GM21576 (cell line): ENCODE data around the gene FBXO31.

Experiments used
- ATAC-seq: cut with Tn5 transposase; IDR thresholded peaks from one replicate; pipeline ENCODE4 v1.9.1; 2021; ENCODE audit warnings: mild to moderate bottlenecking, moderate library complexity; ENCODE audit not compliant: unreplicated experiment

The FBXO31 gene, protein sequence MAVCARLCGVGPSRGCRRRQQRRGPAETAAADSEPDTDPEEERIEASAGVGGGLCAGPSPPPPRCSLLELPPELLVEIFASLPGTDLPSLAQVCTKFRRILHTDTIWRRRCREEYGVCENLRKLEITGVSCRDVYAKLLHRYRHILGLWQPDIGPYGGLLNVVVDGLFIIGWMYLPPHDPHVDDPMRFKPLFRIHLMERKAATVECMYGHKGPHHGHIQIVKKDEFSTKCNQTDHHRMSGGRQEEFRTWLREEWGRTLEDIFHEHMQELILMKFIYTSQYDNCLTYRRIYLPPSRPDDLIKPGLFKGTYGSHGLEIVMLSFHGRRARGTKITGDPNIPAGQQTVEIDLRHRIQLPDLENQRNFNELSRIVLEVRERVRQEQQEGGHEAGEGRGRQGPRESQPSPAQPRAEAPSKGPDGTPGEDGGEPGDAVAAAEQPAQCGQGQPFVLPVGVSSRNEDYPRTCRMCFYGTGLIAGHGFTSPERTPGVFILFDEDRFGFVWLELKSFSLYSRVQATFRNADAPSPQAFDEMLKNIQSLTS

GRCh38 chr16:87383505-87384161 is at the start of gene FBXO31:
Gene FBXO31, minus strand, starts transcription at chr16:87383776. Its CDS starts 32 bp downstream, at chr16:87383744.
- peak; percentile 37 for ATAC-seq

DNA sequence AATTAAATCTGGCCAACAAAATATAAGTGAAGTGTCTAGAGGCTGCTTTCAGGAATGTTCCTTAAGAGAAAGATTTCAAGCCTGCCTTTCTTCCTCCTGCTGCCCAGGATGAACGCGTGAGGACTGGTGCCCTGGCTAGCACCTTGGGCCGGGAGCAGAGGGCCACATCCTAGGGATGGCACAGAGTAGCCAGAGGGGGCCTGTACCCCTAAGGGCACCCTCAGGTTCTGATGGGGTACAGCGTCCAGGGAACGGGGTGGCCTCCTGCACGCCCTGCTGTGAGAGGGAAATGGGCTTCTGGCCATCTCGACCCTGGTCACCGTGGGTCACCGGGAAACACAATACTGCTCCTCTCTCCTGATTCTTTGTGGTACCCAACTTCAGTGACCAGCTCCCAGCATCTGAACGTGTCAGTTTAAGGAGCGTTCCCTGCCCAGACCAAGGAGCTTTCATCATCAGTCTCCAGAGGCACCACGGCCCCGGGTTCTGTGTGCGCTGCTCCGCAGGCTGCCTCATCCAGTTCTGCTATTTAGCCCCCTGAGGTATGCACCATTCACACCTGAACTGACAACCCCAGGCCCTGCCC is 48.8 kb upstream of the FBXO31 start:
- ATAC-seq, result no peak

GRCh38 chr16:87431926-87432325 is 48.4 kb upstream of the FBXO31 start:
- no peak for ATAC-seq

DNA sequence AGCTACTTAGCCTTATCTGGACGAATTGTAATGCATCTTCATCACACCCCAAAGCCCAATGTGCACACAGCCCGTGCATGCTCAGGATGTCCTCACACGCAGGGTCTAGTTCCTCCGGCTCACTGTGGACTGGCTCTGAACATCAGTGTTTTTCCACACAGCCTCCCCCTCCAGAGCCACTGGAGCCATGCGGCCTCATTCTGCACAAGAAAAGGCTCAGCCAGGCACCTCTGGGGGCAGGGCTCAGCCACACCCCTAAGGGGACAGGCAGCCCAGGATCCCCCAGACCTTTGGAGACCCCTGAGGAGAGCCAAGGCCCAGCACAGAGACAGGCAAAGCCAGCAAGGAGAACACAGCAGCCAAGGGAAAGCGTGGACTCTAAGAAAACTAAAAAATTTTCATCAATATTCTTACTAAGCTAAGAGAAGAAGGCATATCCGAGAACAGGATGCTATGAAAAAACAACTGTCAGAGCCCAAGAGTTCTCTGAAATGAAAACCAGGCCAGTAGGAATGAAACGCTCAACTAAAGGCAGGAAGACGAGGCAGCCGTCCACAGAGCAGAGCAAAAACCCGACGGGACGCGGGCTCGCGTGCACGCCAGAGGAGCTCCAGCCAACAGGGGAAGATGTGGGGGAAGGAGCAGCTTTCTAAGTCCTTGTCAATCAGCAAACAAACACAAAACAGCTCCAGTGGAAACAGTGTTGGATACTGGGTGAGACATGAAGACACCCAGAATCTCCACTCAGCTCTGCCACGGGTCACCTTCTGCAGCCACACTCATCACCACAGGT is 43.0 kb upstream of the FBXO31 start:
- ATAC-seq, result no peak

GRCh38 chr16:87425941-87426340 is 42.4 kb upstream of the FBXO31 start:
- ATAC-seq, result no peak

- no peak for ATAC-seq
These were observed 40.7 kb upstream of the FBXO31 start for GRCh38 chr16:87424266-87424665.

GRCh38 chr16:87423429-87423828 is 39.9 kb upstream of the FBXO31 start:
- no peak for ATAC-seq

GRCh38 chr16:87422106-87422505 is 38.5 kb upstream of the FBXO31 start:
- no peak for ATAC-seq

GRCh38 chr16:87421003-87421912 is 37.7 kb upstream of the FBXO31 start:
- no peak for ATAC-seq

GRCh38 chr16:87420026-87421002 is 36.7 kb upstream of the FBXO31 start:
- no peak for ATAC-seq

GRCh38 chr16:87418644-87419043 is 35.1 kb upstream of the FBXO31 start:
- no peak for ATAC-seq

DNA sequence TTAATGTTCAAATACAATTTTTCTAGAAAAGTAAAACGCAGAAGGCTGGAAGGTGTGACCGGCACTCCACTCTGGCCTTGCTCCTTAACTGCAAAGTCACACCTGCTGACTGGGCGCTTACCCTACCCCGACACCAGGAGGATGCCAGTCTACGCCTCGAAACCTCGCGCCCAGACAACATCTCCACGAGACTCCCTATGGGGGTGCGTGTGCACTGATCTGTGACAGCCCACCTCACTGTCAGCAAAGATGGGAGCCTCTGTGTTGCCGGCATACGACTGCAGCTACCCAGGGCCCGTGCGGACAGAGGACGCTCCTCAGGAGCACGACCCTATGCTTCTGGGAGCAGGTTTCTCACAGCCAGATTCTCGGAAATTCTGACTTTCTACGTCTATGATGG is 34.6 kb upstream of the FBXO31 start:
- no peak for ATAC-seq

DNA sequence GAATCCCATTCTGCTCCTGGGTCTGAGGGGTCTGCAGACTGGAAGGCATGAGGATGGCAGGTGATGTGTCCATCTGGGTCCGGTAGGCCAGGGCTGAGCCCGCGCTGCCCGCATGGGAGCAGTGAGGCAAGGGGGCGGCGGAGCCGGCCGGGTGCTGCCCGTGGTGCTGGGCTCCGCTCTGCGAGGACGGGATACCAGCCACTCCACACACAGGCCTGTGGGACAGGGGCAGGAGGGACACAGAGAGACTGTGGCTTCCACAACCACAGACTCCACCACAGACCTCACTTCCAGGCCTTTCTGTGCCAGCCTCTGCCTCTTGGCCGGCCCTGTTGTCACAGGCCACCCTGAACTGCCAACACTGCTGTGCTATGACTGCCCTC is 33.9 kb upstream of the FBXO31 start:
- ATAC-seq, result no peak

DNA sequence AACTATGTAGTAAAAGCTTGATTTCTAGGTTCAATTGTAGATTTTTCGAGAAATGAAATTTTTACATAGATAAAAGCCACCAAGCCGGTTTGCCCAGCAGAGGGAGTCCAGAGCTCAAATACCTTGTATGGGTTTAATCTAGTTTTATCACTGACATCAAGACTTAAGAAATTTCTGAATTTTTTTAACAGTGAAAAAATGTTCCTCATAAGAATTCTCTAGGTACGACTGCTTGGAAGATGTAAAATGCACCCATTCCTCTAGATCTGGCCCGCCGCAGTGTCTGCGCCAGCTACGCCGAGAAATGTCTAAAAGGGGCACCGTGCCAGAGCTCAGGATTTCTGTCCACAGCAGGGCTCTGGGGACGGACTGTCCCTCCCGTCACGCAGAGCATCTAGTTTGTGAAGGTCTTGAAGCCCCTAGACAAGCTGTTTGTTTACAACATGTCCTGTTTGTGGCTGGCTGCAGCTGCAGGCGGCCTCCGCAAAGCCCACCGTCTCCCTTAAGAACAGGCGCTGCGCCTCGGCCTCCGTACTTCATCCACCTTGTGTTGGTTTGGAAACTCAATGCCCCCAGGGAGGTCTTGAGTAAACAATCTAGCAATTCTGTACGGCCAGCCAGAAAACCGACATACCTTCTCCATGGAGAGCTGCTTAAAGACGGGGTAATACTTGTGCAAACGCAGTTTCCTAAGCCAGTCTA is 33.4 kb upstream of the FBXO31 start:
- no peak for ATAC-seq

DNA sequence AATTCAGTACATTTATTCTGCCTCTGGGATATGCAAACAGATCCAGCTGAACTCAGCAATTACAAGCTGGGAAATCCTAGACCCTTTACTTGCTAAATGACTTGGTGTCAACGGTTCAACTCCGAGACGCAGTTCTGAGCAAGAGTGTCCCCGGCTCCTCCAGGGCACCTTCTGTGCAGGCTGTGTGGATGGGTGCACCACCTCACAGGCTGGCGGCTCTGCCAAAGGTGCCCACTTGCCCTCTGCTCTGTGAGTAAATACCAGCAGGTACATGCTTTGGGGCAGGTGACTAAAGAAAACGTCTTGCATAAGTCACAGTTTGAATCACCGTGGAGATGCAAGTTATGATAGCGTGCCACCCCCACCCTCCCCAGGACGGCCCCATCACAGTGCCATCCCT is 31.9 kb upstream of the FBXO31 start:
- no peak for ATAC-seq

GRCh38 chr16:87414251-87414680 is 30.7 kb upstream of the FBXO31 start:
- ATAC-seq, result no peak

DNA sequence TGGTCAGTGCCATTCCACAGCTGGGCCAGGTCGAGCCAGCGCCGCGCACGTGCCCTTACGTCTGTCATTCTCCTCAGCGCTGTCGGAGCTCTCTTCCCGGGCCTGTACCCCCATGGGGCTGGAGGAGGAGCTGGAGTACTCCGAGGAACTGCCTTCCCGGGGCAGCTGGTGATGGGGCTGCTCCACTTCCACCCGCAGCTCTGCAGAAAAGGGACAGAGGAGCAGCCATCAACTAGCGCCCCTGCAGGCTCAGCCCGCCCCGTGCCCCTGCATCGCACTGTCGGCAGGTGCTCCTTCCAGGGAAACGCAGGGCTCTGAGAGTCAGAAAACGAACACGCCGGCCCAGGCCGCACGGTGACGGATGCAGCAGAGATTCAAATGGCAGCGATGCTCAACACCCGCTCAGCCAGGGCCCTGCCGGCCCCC is 29.4 kb upstream of the FBXO31 start:
- ATAC-seq, result no peak

DNA sequence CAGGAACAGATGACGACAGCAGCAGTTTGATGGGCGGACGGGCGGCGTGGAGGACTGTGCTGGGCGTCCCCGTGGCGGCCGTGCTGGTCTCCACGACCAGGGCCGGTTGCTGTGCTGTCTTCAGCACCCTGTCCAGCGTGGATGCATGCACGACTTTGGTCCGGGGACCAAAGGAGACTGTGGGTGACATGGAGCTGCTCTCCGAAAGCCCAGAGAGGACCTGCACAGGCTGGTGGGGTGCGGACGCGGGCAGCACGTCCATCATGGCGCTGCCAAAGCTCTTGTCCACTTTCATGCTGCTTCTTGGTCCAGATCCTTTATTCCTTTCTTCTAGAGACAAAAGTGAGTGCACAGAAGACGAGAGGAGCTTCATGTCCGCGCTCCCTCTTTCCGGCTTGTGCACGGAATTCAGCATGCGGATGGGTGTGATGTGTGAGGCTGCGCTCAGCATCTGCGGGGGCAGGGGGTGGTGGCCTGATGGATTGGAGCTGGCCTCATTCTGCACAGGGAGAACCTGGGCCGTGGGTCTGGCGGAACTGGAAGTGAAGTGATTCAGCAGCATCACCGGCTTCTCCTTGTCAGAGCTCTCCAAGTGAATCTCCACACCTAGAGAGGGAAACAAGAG is 28.9 kb upstream of the FBXO31 start:
- ATAC-seq, result no peak
